HepG2 (cell line): ENCODE results near the gene STAP2. TPM values are rescaled to one million over a fixed set of nuclear protein-coding genes. Genes with fewer than 3 reads are reported as not detected.
A peak's percentile ranks its signal among the peaks of the same experiment; 100 is the strongest.

ENCODE experiments used
- MIER3 ChIP-seq: IDR thresholded peaks from 2 replicates; pipeline ENCODE4 v1.6.1; 2016; ENCODE audit warnings: missing compliant biosample characterization, borderline replicate concordance
- MTF1 ChIP-seq: sonication (generic); formaldehyde crosslinking; IDR thresholded peaks from 2 replicates; pipeline ENCODE4 v1.5.0; 2020; ENCODE audit warnings: missing genetic modification reagents
- ZNF562 ChIP-seq: sonication (generic); formaldehyde crosslinking; IDR thresholded peaks from 2 replicates; pipeline ENCODE4 v1.8.0; 2022; ENCODE audit warnings: missing genetic modification reagents, borderline replicate concordance
- ZNF670 ChIP-seq: sonication (generic); formaldehyde crosslinking; IDR thresholded peaks from 2 replicates; pipeline ENCODE4 v1.8.0; 2022; ENCODE audit warnings: mild to moderate bottlenecking, missing genetic modification reagents, borderline replicate concordance
- ZNF747 ChIP-seq: sonication (generic); formaldehyde crosslinking; IDR thresholded peaks from 2 replicates; pipeline ENCODE4 v1.8.1; 2023; ENCODE audit warnings: missing genetic modification reagents, mild to moderate bottlenecking, borderline replicate concordance
- polyA plus RNA-seq, 8 experiments: library from polyadenylated mRNA; depleted of rRNA in 3 of 8; stranded (reverse) in 7 of 8; unstranded in 1 of 8; fragments of >200 nt; fragmentation: Illumina TruSeq in 4 of 8; extraction: Trizol in 4 of 8; gene quantifications; 2 replicates each; pipeline versions ENCODE4 v1.2.1 to v1.2.3, GENCODE V29; 2011 to 2016; ENCODE audit warnings: low read depth in 4 of 8, missing spikeins in 1 of 8, mixed read lengths in 1 of 8; ENCODE audit not compliant: insufficient read depth in 1 of 8
- total RNA-seq, 5 experiments: library from RNA; depleted of rRNA; stranded (reverse); fragments of >200 nt; fragmentation: Illumina TruSeq; extraction: Trizol; gene quantifications; 2 replicates each; pipeline ENCODE4 v1.2.3, GENCODE V29; 2016; ENCODE audit warnings: low read depth in 1 of 5
- TF ChIP-seq, protein P1 (sequence below): sonication (generic); formaldehyde crosslinking; IDR thresholded peaks from 2 replicates; pipeline ENCODE4 v1.4.0; 2020; ENCODE audit warnings: missing genetic modification reagents, mild to moderate bottlenecking, borderline replicate concordance
- TF ChIP-seq, protein P2 (sequence below): sonication (generic); formaldehyde crosslinking; IDR thresholded peaks from 2 replicates; pipeline ENCODE4 v1.4.0; 2020; ENCODE audit warnings: mild to moderate bottlenecking, missing genetic modification reagents
- TF ChIP-seq, protein P3 (sequence below): sonication (generic); formaldehyde crosslinking; IDR thresholded peaks from 2 replicates; pipeline ENCODE4 v1.5.1; 2020; ENCODE audit warnings: mild to moderate bottlenecking, moderate library complexity, missing genetic modification reagents
- TF ChIP-seq, protein P4 (sequence below): sonication (generic); formaldehyde crosslinking; IDR thresholded peaks from 2 replicates; pipeline ENCODE4 v1.9.0; 2022; ENCODE audit warnings: low read depth, missing genetic modification reagents
- TF ChIP-seq, protein P5 (sequence below): sonication (generic); formaldehyde crosslinking; IDR thresholded peaks from 2 replicates; pipeline ENCODE4 v1.5.0; 2020; ENCODE audit warnings: mild to moderate bottlenecking, missing genetic modification reagents, borderline replicate concordance
- TF ChIP-seq, protein P6 (sequence below): sonication (generic); formaldehyde crosslinking; IDR thresholded peaks from 2 replicates; pipeline ENCODE4 v1.4.0; 2020; ENCODE audit warnings: low read depth, missing genetic modification reagents
- TF ChIP-seq, protein P7 (sequence below): sonication (generic); formaldehyde crosslinking; IDR thresholded peaks from 2 replicates; pipeline ENCODE4 v1.8.0; 2023; ENCODE audit warnings: mild to moderate bottlenecking, missing genetic modification reagents

The STAP2 gene
- total and polyA plus RNA-seq, 2 of the 13 experiments (the other 11 are each of a cell fraction or from before 2014, with no cell fraction given), result 39.0 to 43.7 TPM

DNA sequence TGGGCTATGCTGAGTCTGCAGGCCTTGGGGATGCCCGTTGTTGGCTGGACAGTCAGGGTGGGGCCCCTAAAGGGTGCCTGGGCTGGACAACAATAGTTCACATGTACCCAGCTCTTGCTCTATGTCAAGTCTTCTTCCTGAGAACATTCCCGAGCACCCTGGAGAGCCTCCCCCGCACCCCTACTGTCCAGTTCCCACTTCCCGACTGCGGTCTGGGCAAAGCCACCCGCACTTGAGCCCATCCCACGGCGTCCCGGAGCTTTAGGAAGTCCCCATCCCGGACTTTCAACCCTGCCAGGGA lies 3.6 kb upstream of the STAP2 start (continued):
- TF ChIP-seq, protein P1, sequence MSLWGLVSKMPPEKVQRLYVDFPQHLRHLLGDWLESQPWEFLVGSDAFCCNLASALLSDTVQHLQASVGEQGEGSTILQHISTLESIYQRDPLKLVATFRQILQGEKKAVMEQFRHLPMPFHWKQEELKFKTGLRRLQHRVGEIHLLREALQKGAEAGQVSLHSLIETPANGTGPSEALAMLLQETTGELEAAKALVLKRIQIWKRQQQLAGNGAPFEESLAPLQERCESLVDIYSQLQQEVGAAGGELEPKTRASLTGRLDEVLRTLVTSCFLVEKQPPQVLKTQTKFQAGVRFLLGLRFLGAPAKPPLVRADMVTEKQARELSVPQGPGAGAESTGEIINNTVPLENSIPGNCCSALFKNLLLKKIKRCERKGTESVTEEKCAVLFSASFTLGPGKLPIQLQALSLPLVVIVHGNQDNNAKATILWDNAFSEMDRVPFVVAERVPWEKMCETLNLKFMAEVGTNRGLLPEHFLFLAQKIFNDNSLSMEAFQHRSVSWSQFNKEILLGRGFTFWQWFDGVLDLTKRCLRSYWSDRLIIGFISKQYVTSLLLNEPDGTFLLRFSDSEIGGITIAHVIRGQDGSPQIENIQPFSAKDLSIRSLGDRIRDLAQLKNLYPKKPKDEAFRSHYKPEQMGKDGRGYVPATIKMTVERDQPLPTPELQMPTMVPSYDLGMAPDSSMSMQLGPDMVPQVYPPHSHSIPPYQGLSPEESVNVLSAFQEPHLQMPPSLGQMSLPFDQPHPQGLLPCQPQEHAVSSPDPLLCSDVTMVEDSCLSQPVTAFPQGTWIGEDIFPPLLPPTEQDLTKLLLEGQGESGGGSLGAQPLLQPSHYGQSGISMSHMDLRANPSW (CRISPR knock-in tag), result peak; percentile 38; the same call in 1 of the 2 replicates
- TF ChIP-seq MIER3 (CRISPR knock-in tag) (no peak), ZNF747 (0 out of 2 replicates have a peak, but pooled peaks have one; percentile 52), ZNF670 (0 out of 2 replicates have a peak, but pooled peaks have one; percentile 77), MTF1 (no peak), ZNF562 (CRISPR knock-in tag) (no peak)
- TF ChIP-seq, protein P2, sequence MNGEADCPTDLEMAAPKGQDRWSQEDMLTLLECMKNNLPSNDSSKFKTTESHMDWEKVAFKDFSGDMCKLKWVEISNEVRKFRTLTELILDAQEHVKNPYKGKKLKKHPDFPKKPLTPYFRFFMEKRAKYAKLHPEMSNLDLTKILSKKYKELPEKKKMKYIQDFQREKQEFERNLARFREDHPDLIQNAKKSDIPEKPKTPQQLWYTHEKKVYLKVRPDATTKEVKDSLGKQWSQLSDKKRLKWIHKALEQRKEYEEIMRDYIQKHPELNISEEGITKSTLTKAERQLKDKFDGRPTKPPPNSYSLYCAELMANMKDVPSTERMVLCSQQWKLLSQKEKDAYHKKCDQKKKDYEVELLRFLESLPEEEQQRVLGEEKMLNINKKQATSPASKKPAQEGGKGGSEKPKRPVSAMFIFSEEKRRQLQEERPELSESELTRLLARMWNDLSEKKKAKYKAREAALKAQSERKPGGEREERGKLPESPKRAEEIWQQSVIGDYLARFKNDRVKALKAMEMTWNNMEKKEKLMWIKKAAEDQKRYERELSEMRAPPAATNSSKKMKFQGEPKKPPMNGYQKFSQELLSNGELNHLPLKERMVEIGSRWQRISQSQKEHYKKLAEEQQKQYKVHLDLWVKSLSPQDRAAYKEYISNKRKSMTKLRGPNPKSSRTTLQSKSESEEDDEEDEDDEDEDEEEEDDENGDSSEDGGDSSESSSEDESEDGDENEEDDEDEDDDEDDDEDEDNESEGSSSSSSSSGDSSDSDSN, result peak; percentile 92; the same call in 1 of the 2 replicates
- TF ChIP-seq, protein P3, sequence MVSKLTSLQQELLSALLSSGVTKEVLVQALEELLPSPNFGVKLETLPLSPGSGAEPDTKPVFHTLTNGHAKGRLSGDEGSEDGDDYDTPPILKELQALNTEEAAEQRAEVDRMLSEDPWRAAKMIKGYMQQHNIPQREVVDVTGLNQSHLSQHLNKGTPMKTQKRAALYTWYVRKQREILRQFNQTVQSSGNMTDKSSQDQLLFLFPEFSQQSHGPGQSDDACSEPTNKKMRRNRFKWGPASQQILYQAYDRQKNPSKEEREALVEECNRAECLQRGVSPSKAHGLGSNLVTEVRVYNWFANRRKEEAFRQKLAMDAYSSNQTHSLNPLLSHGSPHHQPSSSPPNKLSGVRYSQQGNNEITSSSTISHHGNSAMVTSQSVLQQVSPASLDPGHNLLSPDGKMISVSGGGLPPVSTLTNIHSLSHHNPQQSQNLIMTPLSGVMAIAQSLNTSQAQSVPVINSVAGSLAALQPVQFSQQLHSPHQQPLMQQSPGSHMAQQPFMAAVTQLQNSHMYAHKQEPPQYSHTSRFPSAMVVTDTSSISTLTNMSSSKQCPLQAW (CRISPR knock-in tag), result peak; percentile 87; the same call in 1 of the 2 replicates
- TF ChIP-seq, protein P4, sequence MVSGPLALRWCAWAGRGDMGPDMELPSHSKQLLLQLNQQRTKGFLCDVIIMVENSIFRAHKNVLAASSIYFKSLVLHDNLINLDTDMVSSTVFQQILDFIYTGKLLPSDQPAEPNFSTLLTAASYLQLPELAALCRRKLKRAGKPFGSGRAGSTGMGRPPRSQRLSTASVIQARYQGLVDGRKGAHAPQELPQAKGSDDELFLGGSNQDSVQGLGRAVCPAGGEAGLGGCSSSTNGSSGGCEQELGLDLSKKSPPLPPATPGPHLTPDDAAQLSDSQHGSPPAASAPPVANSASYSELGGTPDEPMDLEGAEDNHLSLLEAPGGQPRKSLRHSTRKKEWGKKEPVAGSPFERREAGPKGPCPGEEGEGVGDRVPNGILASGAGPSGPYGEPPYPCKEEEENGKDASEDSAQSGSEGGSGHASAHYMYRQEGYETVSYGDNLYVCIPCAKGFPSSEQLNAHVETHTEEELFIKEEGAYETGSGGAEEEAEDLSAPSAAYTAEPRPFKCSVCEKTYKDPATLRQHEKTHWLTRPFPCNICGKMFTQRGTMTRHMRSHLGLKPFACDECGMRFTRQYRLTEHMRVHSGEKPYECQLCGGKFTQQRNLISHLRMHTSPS, result 0 out of 2 replicates have a peak, but pooled peaks have one; percentile 25
- TF ChIP-seq, protein P5, sequence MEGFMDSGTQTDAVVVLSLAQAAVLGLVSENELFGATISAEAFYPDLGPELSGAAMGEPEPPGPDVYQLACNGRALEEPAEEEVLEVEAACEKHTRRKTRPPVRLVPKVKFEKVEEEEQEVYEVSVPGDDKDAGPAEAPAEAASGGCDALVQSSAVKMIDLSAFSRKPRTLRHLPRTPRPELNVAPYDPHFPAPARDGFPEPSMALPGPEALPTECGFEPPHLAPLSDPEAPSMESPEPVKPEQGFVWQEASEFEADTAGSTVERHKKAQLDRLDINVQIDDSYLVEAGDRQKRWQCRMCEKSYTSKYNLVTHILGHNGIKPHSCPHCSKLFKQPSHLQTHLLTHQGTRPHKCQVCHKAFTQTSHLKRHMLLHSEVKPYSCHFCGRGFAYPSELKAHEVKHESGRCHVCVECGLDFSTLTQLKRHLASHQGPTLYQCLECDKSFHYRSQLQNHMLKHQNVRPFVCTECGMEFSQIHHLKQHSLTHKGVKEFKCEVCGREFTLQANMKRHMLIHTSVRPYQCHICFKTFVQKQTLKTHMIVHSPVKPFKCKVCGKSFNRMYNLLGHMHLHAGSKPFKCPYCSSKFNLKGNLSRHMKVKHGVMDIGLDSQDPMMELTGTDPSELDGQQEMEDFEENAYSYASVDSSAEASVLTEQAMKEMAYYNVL (CRISPR knock-in tag), result no peak
- TF ChIP-seq, protein P6, sequence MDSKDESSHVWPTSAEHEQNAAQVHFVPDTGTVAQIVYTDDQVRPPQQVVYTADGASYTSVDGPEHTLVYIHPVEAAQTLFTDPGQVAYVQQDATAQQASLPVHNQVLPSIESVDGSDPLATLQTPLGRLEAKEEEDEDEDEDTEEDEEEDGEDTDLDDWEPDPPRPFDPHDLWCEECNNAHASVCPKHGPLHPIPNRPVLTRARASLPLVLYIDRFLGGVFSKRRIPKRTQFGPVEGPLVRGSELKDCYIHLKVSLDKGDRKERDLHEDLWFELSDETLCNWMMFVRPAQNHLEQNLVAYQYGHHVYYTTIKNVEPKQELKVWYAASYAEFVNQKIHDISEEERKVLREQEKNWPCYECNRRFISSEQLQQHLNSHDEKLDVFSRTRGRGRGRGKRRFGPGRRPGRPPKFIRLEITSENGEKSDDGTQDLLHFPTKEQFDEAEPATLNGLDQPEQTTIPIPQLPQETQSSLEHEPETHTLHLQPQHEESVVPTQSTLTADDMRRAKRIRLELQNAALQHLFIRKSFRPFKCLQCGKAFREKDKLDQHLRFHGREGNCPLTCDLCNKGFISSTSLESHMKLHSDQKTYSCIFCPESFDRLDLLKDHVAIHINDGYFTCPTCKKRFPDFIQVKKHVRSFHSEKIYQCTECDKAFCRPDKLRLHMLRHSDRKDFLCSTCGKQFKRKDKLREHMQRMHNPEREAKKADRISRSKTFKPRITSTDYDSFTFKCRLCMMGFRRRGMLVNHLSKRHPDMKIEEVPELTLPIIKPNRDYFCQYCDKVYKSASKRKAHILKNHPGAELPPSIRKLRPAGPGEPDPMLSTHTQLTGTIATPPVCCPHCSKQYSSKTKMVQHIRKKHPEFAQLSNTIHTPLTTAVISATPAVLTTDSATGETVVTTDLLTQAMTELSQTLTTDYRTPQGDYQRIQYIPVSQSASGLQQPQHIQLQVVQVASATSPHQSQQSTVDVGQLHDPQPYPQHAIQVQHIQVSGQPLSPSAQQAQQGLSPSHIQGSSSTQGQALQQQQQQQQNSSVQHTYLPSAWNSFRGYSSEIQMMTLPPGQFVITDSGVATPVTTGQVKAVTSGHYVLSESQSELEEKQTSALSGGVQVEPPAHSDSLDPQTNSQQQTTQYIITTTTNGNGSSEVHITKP (CRISPR knock-in tag), result no peak
- TF ChIP-seq, protein P7, sequence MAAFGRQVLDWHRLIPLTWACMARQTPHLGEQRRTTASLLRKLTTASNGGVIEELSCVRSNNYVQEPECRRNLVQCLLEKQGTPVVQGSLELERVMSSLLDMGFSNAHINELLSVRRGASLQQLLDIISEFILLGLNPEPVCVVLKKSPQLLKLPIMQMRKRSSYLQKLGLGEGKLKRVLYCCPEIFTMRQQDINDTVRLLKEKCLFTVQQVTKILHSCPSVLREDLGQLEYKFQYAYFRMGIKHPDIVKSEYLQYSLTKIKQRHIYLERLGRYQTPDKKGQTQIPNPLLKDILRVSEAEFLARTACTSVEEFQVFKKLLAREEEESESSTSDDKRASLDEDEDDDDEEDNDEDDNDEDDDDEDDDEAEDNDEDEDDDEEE (CRISPR knock-in tag), result 0 out of 2 replicates have a peak, but pooled peaks have one; percentile 65
